Posterior cingulate gyrus (tissue), 11 donors: ENCODE results near the gene COPS4.
A peak's percentile ranks its signal among the peaks of the same experiment; 100 is the strongest.

Experiments used
- DNase-seq, 10 donors: peaks; one replicate each; pipeline versions ENCODE4 v3.0.0 to v3.0.0-alpha.2; 2020 to 2021; ENCODE audit warnings: mixed read lengths in 3 of 10
- intact Hi-C: fragments of 100-400 bp; cut with DNase I; formaldehyde crosslinking; loops from one replicate; pipeline ENCODE4 v1.15.1; 2023

Gene COPS4

GRCh38 chr4:83112678-83113428, 77.9 kb downstream of the COPS4 start:
- intact Hi-C loops = no loop called here
- peak in 1 of 10 donors; percentile 39 for DNase-seq

GRCh38 chr4:83113429-83113786, 78.4 kb downstream of the COPS4 start:
- no peak for DNase-seq
- intact Hi-C loops = no loop called here

GRCh38 chr4:83114576-83114975, 79.6 kb downstream of the COPS4 start, which contains the start of gene PLAC8:
Gene PLAC8, minus strand, starts transcription at chr4:83114729. Its CDS starts 6,808 bp downstream, at chr4:83107921.
- DNase-seq = no peak
- intact Hi-C loops = no loop called here

- intact Hi-C loops = no loop called here
- DNase-seq = no peak
Observed at GRCh38 chr4:83115000-83115399, 80.0 kb downstream of the COPS4 start.

- intact Hi-C loops = no loop called here
- no peak for DNase-seq
Observed at GRCh38 chr4:83115656-83116285, 80.8 kb downstream of the COPS4 start.

GRCh38 chr4:83118869-83119268, 83.9 kb downstream of the COPS4 start:
- intact Hi-C loops = no loop called here
- no peak for DNase-seq

GRCh38 chr4:83121246-83121645, 86.3 kb downstream of the COPS4 start:
- intact Hi-C loops = no loop called here
- no peak for DNase-seq

- intact Hi-C loops = no loop called here
- no peak for DNase-seq
Observed at GRCh38 chr4:83124111-83124780, 89.3 kb downstream of the COPS4 start.
